ENCODE results near the gene TNFRSF1B. TPM values are rescaled to one million over a fixed set of nuclear protein-coding genes. Genes with fewer than 3 reads are reported as not detected.

The TNFRSF1B gene
- polyA plus RNA-seq, 3 donors, result 436 to 761 (median 450) TPM

DNA sequence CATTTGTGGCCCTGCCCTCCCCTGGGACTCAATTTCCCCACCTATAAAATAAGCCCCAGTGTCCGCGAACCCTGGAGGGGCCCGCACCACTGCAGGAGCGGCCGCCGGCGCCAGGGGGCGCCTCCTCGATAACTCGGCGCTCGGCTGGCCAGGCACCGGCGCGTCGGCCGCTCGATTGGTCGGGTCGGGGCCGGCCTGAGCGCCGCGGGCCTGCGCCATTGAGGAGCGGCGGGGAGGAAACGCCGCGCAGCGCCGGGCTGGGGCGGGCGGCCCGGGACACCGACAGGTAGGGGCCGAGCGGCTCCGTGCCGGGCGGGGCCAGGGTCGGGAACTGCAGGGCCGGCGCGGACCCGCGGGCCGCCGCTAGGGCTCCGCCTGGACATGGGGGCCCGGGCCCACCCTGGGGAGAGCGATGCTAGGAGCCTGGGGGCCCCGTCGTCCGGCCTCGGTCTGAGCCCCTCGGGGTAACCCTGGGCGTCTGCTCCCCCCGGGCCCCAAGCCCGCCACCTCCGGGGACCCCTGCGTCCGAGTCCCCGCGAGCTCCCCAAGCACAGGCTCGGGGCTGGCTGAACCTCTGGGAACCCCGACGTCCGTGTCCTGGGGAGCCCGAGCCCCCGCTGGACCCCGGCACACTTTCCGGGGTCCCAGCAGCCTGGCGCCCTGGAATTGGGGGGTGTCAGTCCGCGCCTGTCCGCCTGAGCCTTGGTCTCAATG lies 63.2 kb downstream of the TNFRSF1B start, which contains the start of gene VPS13D:
TSS of gene VPS13D (plus strand) at position 196 of the 714 bp plus-strand sequence. CDS start 4,237 bp downstream, outside the sequence.
- Histone ChIP-seq H3K9me3 (replicated peaks in 1 of 2; ENCODE audit: control insufficient read depth in 1 of 2, insufficient read depth in 1 of 2, low read length in 2 of 2) (no peaks in the 10 kb centered on the region), H3K4me1 (ENCODE audit: control insufficient read depth in 1 of 2, insufficient read depth in 2 of 2, low read length in 2 of 2) (peaks cover 12 to 14% of the 10 kb centered on the region in 2 donors), H2AFZ (ENCODE audit: insufficient read depth, low read depth, low read length, poor library complexity, severe bottlenecking) (peak within 1 kb of the TSS; percentile 90), H3K79me2 (ENCODE audit: insufficient read depth, low read length) (peaks cover 29% of the 10 kb centered on the region), H3K4me2 (replicated peaks; ENCODE audit: extremely low read depth, low read length, poor library complexity, severe bottlenecking) (peak within 1 kb of the TSS; percentile 98), H3K9ac (ENCODE audit: insufficient read depth, low read length, poor library complexity, severe bottlenecking) (peak within 1 kb of the TSS; percentile 95), H3K27me3 (ENCODE audit: control insufficient read depth in 2 of 2, insufficient read depth in 2 of 2, low read length in 2 of 2) (no peaks in the 10 kb centered on the region), H4K20me1 (ENCODE audit: insufficient read depth, low read length) (peaks cover 43% of the 10 kb centered on the region), H3K27ac (ENCODE audit: low read depth in 1 of 2, low read length in 2 of 2) (peak within 1 kb of the TSS in 1 of 2 donors; percentile 80), H3K4me3 (replicated peaks in 1 of 3; ENCODE audit: low read depth in 2 of 3, low read length in 3 of 3) (peak within 1 kb of the TSS; percentile 59 to 97 (median 93)), H3K36me3 (replicated peaks in 1 of 2; ENCODE audit: control insufficient read depth in 1 of 2, insufficient read depth in 2 of 2, low read length in 2 of 2) (peaks cover 3 to 14% of the 10 kb centered on the region in 2 donors)
- H3K4me1 Mint-ChIP-seq, result peaks cover 16% of the 10 kb centered on the region
- peaks cover 0 to 2% (median 0%) of the 10 kb centered on the region in 3 donors for H3K27me3 Mint-ChIP-seq (ENCODE audit: low read depth in 3 of 3)
- peak; percentile 66 to 86 (median 79) for DNase-seq
- 0% methylated on average over 74 of the region's 77 CpGs for WGBS (ENCODE audit: insufficient coverage)
- intact Hi-C loops (cut with micrococcal nuclease), result no loop called here
- H3K9me3 Mint-ChIP-seq, result no peaks in the 10 kb centered on the region
- H3K36me3 Mint-ChIP-seq, result peaks cover 7% of the 10 kb centered on the region in 2 donors
- TF ChIP-seq, protein P1, sequence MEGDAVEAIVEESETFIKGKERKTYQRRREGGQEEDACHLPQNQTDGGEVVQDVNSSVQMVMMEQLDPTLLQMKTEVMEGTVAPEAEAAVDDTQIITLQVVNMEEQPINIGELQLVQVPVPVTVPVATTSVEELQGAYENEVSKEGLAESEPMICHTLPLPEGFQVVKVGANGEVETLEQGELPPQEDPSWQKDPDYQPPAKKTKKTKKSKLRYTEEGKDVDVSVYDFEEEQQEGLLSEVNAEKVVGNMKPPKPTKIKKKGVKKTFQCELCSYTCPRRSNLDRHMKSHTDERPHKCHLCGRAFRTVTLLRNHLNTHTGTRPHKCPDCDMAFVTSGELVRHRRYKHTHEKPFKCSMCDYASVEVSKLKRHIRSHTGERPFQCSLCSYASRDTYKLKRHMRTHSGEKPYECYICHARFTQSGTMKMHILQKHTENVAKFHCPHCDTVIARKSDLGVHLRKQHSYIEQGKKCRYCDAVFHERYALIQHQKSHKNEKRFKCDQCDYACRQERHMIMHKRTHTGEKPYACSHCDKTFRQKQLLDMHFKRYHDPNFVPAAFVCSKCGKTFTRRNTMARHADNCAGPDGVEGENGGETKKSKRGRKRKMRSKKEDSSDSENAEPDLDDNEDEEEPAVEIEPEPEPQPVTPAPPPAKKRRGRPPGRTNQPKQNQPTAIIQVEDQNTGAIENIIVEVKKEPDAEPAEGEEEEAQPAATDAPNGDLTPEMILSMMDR (IDR thresholded peaks at IDR 0.05), result peak; percentile 98
- peak within 1 kb of the TSS in 4 of 7 donors; percentile 56 to 88 (median 80) for H3K27ac Mint-ChIP-seq
- H3K4me3 Mint-ChIP-seq, result peak within 1 kb of the TSS; percentile 90 to 93

DNA sequence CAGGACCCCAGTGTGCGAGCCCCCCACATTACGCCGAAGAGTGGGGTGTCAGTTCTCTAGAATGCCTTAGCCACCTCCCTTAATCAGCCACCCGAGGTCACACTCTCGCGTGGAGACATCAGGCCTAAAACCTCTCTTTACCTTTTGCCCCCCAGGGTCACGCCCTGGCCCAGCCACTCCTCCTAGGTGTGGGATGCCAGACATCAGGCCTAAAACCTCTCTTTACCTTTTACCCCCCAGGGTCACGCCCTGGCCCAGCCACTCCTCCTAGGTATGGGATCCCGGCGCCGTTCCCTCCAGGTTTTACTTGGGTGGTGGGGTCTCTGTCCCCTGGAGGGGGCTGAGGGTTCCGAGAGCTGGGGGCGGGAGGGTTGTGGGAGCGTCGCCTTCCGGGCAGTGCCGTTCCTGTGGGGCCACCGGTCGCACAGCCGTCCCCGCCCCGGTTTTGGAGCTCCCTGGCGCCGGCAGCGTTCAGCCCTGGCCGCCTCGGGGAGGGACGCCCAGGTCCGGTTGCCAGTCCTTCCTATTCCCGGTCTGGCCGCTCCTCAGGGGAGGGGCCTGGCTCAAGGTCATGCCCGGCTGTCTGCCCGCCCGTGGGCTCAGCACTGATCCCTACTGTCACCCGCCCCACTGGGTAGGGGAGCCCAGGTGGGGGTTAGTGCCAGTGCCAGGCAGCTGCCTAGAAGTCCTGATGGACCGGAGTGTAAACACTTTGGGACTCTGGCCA lies 63.9 kb downstream of the TNFRSF1B start:
- 6% methylated on average over 26 of the region's 36 CpGs for WGBS (ENCODE audit: insufficient coverage)
- DNase-seq, result peak in 1 of 3 donors; percentile 19
- H3K9me3 Mint-ChIP-seq, result no peaks in the 10 kb centered on the region

More for the DNA sequence above, 63.9 kb downstream of the TNFRSF1B start:
- Histone ChIP-seq H3K4me3 (replicated peaks in 1 of 3; ENCODE audit: low read depth in 2 of 3, low read length in 3 of 3) (peak overlapping the region; percentile 59 to 97 (median 93)), H3K27ac (ENCODE audit: low read depth in 1 of 2, low read length in 2 of 2) (peak overlapping the region in 1 of 2 donors; percentile 80), H3K9me3 (replicated peaks in 1 of 2; ENCODE audit: control insufficient read depth in 1 of 2, insufficient read depth in 1 of 2, low read length in 2 of 2) (no peaks in the 10 kb centered on the region), H3K4me1 (ENCODE audit: control insufficient read depth in 1 of 2, insufficient read depth in 2 of 2, low read length in 2 of 2) (peaks cover 12 to 14% of the 10 kb centered on the region in 2 donors), H3K4me2 (replicated peaks; ENCODE audit: extremely low read depth, low read length, poor library complexity, severe bottlenecking) (peak overlapping the region; percentile 98), H4K20me1 (ENCODE audit: insufficient read depth, low read length) (peaks cover 46% of the 10 kb centered on the region), H3K27me3 (ENCODE audit: control insufficient read depth in 2 of 2, insufficient read depth in 2 of 2, low read length in 2 of 2) (no peaks in the 10 kb centered on the region), H3K36me3 (replicated peaks in 1 of 2; ENCODE audit: control insufficient read depth in 1 of 2, insufficient read depth in 2 of 2, low read length in 2 of 2) (peaks cover 8 to 22% of the 10 kb centered on the region in 2 donors), H3K9ac (ENCODE audit: insufficient read depth, low read length, poor library complexity, severe bottlenecking) (peak overlapping the region; percentile 95), H3K79me2 (ENCODE audit: insufficient read depth, low read length) (peaks cover 29% of the 10 kb centered on the region), H2AFZ (ENCODE audit: insufficient read depth, low read depth, low read length, poor library complexity, severe bottlenecking) (peak overlapping the region; percentile 90)
- Mint-ChIP-seq H3K4me1 (peaks cover 16% of the 10 kb centered on the region), H3K27ac (peak overlapping the region in 4 of 7 donors; percentile 56 to 88 (median 80)), H3K4me3 (peak overlapping the region; percentile 90 to 93), H3K36me3 (peaks cover 13% of the 10 kb centered on the region in 2 donors), H3K27me3 (ENCODE audit: low read depth in 3 of 3) (peaks cover 0 to 2% (median 0%) of the 10 kb centered on the region in 3 donors)
- TF ChIP-seq, protein P1 (IDR thresholded peaks at IDR 0.05), result no peak
- intact Hi-C loops (cut with micrococcal nuclease), result no loop called here
